Fibroblast of mammary gland (primary cell): Measurements from ENCODE around the gene PPP1R9B.

Experiments used
- DNase-seq: peaks from one replicate; pipeline ENCODE4 v3.0.0-alpha.2; 2010; ENCODE audit warnings: low read depth
- H3K4me3 ChIP-seq: 2 replicates; pipeline ENCODE4 v1.5.1; 2011; ENCODE audit warnings: low read depth, mild to moderate bottlenecking, low read length, moderate library complexity; ENCODE audit not compliant: control insufficient read depth
- CTCF ChIP-seq: conservative IDR thresholded peaks from 2 replicates; pipeline ENCODE4 v1.5.1; 2011; ENCODE audit warnings: low read depth, low read length, inconsistent platforms; ENCODE audit not compliant: control insufficient read depth, insufficient read depth

Gene PPP1R9B

GRCh38 chr17:50090971-50091917, 59.2 kb downstream of the PPP1R9B start:
- H3K4me3 ChIP-seq: no peak overlapping the region
- no peak for DNase-seq
- TF ChIP-seq CTCF: no peak

- no peak for DNase-seq
- no peak overlapping the region for H3K4me3 ChIP-seq
- TF ChIP-seq CTCF: no peak
Measured at GRCh38 chr17:50090071-50090470, 60.4 kb downstream of the PPP1R9B start.

GRCh38 chr17:50088952-50089825, 61.3 kb downstream of the PPP1R9B start:
- TF ChIP-seq CTCF: no peak
- no peak overlapping the region for H3K4me3 ChIP-seq
- DNase-seq: no peak

- no peak for DNase-seq
- no peak for TF ChIP-seq CTCF
- no peak overlapping the region for H3K4me3 ChIP-seq
Measured at GRCh38 chr17:50087912-50088405, 62.5 kb downstream of the PPP1R9B start.

- H3K4me3 ChIP-seq: no peak overlapping the region
- peak; percentile 95 for TF ChIP-seq CTCF
Measured at GRCh38 chr17:50087246-50087911, 63.1 kb downstream of the PPP1R9B start.

More at GRCh38 chr17:50087246-50087911, 63.1 kb downstream of the PPP1R9B start:
- DNase-seq: peak; percentile 74
